GM19238 (cell line): Measurements from ENCODE around the gene ACADVL.
A peak's percentile ranks its signal among the peaks of the same experiment; 100 is the strongest.

Experiments used
- DNase-seq: peaks from one replicate; pipeline ENCODE4 v3.0.0; 2011; ENCODE audit warnings: low spot score; ENCODE audit not compliant: insufficient read length

ACADVL gene

DNA sequence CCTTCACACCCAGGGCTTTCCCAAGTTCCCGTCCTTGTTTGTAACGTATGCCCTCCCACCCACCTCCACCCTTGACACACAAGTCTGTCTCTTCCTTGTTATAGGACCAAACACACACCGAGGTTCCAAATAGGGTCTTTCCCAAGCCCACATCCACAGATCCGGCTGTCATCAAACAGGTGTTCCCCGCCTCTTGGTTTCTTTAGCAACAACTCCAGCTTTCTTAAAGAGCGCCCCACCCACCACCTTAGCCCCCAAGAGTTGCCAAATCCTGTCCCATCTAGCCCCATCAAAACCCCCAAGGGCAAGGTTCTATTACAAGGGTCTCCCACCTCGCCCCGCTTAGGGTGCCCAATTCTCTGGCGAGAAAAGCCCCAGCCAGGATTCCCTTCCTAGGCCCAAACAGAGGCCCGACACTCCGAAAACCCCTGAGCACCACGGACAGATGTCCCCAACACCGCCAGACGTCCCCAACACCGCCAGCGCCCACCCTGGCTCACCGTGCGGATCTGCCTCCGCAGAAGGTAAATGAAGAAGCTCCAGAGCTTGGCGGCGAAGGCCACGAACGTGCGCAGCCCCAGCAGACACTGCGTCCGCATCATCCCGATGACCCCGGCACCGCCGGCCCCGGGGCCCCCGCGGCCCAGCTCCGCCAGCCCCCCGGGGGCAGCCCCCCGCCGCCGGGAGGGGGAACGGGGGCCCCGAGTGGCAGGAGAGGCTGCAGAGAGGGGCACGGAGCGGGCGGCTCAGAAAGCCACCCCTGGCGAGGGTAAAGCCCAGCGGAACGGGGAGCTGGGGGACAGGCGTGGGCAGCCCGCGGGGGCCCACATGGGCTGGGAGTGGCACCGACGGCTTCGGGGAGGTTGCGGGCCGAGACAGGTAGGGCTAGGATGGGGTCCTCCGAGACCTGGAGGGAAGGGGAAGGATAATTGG lies 31.2 kb downstream of the ACADVL start:
- DNase-seq = no peak

- peak; percentile 96 for DNase-seq
Measured at GRCh38 chr17:7251661-7252175, 32.0 kb downstream of the ACADVL start, which contains the start of gene CTDNEP1. Gene CTDNEP1, minus strand, starts transcription at chr17:7251734. Its CDS starts 438 bp downstream, at chr17:7251296.

DNA sequence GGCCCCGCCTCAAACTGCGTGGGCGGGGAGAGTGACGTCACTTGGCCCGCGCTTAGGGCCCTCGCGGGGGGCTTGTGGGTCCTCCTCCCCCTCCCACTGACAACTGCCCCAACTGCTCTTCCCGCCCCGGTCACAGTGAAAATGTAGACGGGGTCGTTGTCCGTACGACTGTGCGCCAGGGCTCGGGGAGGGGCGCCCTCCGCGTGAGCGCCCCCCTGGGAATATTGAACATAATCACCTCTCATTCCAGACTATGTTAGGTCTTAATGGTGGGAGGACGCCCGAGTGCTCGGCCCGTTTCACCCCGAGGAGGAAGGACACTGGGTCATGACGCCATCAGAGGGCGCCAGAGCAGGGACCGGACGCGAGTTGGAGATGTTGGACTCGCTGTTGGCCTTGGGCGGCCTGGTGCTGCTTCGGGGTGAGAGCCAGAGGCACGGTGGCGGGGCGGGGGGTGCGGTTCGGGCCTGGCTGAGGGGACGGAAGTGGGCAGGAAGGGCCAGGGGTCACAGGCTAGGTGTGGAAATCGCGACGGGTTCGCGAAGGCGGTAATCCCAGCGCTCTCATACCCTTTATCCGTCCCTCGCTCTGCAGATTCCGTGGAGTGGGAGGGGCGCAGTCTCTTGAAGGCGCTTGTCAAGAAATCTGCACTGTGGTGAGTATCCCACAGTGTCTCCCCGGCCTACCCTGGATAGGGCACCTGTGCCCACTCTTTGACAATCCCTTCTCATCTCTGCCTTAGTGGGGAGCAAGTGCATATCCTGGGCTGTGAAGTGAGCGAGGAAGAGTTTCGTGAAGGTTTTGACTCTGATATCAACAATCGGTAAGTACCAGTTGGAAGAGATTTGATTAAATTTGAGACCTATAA lies 32.7 kb downstream of the ACADVL start, which contains the start of gene ELP5:
Gene ELP5 (plus strand): TSS at position 40 of the 868 bp plus-strand sequence. CDS start 336 bp downstream, at position 376.
- DNase-seq = peak; percentile 91

DNA sequence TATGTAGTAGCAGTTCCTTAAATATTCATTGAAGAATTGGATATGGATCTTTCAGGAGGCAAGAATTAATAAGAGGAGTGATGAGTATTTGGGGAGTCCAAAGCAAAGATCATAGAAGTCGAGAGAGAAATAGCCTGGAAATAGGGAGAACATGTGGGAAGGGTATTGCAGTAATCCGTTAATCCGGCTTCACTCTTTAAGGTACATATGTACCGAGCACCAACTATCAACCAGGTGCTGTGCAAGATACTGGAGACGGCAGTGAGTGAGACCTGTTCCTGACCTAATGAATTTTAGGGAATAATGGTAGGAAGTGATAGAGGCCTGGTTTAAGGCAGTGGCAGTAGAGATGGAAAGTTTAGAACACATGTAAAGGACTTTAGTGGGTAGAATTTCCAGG lies 33.3 kb downstream of the ACADVL start:
- DNase-seq = no peak

GRCh38 chr17:7254511-7254910 lies 34.8 kb downstream of the ACADVL start:
- DNase-seq = no peak

DNA sequence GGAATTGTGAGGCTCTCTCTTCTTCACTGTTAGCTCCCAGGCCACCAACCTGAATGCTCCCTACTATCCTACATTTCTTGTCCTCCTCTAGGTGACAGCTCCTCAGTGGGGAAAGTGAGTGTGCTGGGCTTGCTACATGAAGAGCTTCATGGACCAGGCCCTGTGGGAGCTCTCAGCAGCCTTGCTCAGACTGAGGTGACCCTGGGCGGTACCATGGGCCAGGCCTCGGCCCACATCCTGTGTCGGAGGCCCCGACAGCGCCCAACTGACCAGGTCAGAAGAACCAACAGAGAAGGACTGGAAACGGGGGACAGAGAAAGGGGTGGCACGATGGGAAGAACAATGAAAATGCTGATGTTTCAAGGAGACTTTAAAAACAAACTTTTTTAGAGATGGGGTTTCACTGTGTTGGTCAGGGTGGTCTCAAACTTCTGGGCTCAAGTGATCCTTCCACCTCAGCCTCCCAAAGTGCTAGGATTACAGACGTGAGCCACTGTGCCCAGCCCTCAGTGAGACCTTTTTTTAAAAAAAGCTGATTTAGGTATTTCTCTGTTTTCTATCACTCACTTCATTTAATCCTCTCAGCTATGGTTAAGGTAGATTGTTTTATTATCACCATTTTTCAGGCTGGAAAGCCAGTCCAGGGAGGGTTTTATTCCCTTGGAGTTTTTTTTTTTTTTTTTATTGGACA lies 37.2 kb downstream of the ACADVL start:
- DNase-seq = no peak

DNA sequence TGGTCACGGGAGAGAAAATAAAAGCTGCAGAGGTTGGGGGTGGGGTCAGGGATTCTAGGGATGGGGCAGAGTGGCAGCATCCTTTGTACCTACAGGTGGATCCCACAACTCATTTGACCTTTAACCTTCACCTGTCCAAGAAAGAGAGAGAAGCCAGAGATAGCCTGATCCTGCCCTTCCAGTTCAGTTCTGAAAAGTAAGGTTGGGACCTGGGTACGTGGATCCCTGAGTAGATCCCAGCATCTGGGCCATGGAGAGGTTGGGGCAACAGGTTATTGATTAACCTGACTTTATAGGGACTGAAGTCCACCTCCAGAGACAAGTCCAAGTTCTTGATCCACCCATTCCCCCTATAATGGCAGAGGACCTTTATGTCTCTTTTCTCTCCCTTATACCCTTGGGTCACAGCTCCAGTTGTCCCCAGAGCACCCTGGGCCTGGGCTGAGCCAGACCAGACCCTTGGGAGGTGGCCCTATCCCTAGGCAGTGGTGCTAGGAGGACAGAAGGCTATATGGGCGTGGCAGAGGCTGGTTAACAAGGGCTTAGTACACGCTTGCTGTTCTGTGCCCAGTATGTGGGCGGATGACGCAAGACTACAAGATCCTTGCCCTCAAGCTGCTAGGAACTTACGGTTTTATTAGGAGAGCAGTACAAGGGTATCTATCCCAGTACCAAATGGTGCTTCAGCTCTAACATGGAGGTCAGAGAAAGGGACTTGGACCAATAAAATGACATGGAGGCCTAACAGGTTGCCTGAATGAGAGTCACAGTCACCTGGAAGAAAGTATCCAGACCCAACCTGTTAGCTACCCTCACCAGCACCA lies 39.2 kb downstream of the ACADVL start:
- DNase-seq = no peak

DNA sequence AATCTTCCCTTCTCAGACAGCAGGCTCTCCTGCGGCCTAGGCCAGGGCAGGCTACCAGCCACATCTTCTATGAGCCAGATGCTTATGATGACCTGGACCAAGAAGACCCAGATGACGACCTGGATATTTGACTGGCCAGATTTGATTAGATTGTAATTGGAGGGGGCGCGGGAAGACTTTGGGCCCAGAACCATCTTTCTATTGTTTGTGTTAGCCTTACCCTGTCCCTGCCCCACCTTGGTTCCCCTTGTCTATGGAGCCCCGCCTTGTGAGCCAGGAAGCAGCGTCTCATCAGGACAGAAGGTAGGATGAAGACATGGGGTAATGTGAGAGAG lies 39.8 kb downstream of the ACADVL start:
- no peak for DNase-seq

- no peak for DNase-seq
Measured at GRCh38 chr17:7260151-7260550, 40.4 kb downstream of the ACADVL start.

GRCh38 chr17:7260651-7261378 lies 41.1 kb downstream of the ACADVL start:
- peak; percentile 68 for DNase-seq

- DNase-seq = no peak
Measured at GRCh38 chr17:7261379-7262191, 41.8 kb downstream of the ACADVL start.

DNA sequence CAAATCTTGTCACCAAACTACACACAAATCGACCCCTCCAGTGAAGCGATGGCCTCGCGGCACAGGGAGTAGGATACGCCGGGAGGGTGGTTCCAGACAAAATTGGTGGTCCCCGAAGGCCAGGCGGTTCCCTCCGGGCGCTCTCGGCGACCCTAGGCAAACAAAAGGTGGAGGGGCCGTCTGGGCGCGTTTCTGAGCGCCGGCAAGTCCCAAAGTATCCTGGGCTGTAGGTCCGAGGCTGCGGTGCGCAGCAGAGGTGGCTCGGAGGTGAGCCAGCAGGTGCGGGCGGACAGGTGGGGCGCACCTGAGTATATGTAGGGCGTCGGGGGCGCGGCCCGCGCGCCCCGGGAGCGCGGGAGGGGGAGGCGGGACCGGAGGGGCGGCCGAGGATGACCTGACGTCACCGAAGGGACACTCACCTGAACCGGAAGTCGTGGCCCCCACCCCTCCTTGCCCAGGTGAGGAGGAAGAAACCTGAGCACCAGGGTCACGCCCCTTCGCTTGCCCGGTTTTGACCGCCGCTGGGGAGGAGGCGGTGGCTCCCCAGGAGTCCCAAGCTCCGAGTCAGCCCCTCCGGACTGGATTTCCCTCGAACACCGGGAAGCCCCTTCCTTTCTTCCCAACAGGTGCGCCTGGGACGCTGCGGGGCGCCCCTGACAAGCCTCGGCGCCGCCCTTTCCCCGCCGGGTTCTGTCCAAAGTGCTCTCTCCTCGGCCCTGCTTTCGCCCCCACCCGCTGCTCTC lies 42.6 kb downstream of the ACADVL start, which contains the start of gene CLDN7:
Gene CLDN7 (minus strand): TSS at position 287 of the 743 bp plus-strand sequence. CDS start 435 bp downstream, outside the sequence.
- DNase-seq = no peak

GRCh38 chr17:7262935-7263800 lies 43.4 kb downstream of the ACADVL start:
- DNase-seq = no peak

- DNase-seq = no peak
Measured at GRCh38 chr17:7263801-7264078, 44.0 kb downstream of the ACADVL start.

DNA sequence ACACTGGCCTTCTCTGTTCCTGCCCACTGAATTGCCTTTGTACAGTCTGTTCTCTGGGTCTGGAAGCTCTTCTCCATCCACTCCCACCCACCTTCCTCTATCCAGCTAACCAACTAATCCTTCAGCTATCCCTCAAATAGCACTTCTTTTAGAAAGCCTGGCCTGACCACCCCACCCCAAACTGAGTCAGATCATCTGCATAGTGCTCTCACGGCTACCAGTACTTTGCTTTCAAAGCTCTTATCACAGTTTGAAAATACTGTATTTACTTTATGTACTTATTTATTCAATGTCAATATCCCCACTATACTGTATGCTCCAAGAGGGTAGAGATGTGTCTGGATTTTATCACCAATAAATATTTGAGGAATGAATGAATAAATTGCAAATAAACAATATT lies 47.0 kb downstream of the ACADVL start:
- no peak for DNase-seq
